Measurements from ENCODE around the gene B9D2. TPM values are rescaled to one million over a fixed set of nuclear protein-coding genes. Genes with fewer than 3 reads are reported as not detected.

The B9D2 gene
- total RNA-seq, 8 experiments from 2014 or later, result 4.6 to 15.3 (median 6.3) TPM

DNA sequence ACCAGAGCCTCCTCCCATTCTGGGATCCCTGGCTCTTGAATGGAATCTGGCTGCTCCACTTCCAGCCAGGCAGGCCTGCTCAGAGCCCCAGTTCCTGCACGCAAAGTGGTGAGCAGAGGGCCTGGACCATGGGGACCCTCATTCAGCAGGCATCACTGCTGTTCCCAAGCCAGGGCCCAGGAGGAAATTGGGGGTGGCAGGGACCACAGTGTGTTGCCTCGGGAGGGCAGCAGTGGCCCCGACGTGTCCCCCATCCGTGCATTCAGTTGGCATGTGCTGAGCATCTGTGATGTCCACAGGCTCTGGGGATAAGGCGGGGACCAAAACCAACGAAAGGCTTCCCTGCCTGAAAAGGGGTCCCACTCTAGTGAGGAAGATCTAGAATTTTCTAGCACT is 42.7 kb downstream of the B9D2 start:
- Histone ChIP-seq H3K4me3 (no peak overlapping the region), H3K27ac (peak overlapping the region in 1 of 2 donors; percentile 19), H3K4me1 (replicated peaks in 1 of 2) (peaks cover 39 to 48% of the 10 kb centered on the region in 2 donors)
- in situ Hi-C loops (cut with MboI; ENCODE audit: low pct_unique_long_range_greater_than_20kb in 2 of 9, low sequenced_read_pairs in 9 of 9, unreplicated experiment in 9 of 9), result no loop called here
- whole genome bisulfite sequencing, 10 experiments, result 73 to 100% (median 91%) methylated on average over 1 to 3 of the region's 7 CpGs; no CpG with 5 or more reads in 6 of the 10 experiments
- no peak for ATAC-seq (replicated peaks in 6 of 8)

DNA sequence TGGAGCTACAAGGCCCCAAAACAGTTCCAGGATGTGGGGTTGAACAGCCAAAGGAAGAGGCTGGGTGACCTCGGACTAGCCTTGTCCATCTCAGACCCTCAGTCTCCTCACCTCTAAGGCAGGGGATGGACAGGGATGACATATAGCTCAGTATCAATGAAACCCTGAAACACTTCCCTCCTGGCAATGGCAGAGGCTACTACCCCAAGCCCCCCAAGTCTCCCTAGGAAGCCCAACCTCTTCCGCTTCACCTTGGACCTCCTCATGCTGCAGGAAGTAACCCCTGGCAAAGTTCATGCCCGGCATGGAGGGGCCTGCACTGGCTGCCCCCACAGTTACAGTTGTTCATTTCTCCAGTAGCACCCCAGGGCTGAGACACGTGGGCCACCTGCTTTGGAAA is 43.4 kb downstream of the B9D2 start:
- no peak for ATAC-seq (replicated peaks in 6 of 8)
- H3K27ac ChIP-seq, result no peak overlapping the region
- in situ Hi-C loops (cut with MboI; ENCODE audit: low pct_unique_long_range_greater_than_20kb in 2 of 9, low sequenced_read_pairs in 9 of 9, unreplicated experiment in 9 of 9), result no loop called here
- H3K4me1 ChIP-seq (replicated peaks in 1 of 2), result peaks cover 37 to 41% of the 10 kb centered on the region in 2 donors
- no peak overlapping the region for H3K4me3 ChIP-seq
- 100% methylated on average over 1 of the region's 4 CpGs; no CpG with 5 or more reads in 9 of the 10 experiments for WGBS, 10 experiments

DNA sequence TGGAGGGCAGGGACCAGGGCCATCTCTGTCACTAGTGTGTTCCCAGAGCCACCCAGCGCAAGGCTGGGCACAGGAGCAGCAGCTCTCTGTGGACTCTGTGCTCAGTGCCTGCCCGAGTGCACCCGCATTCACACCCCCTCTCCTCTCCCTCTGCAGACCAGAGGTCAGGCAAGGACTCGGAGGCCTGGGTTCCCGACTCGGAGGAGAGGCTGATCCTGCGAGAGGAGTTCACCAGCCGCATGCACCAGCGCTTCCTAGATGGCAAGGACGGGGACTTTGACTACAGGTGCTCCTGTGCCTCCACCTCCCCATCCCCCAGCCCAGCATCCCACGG is 43.8 kb downstream of the B9D2 start:
- in situ Hi-C loops (cut with MboI; ENCODE audit: low pct_unique_long_range_greater_than_20kb in 2 of 9, low sequenced_read_pairs in 9 of 9, unreplicated experiment in 9 of 9), result no loop called here
- 73 to 100% (median 97%) methylated on average over 1 to 6 of the region's 11 CpGs; no CpG with 5 or more reads in 6 of the 10 experiments for WGBS, 10 experiments
- Histone ChIP-seq H3K4me3 (no peak overlapping the region), H3K4me1 (replicated peaks in 1 of 2) (peaks cover 34 to 37% of the 10 kb centered on the region in 2 donors), H3K27ac (no peak overlapping the region)
- no peak for ATAC-seq (replicated peaks in 6 of 8)

DNA sequence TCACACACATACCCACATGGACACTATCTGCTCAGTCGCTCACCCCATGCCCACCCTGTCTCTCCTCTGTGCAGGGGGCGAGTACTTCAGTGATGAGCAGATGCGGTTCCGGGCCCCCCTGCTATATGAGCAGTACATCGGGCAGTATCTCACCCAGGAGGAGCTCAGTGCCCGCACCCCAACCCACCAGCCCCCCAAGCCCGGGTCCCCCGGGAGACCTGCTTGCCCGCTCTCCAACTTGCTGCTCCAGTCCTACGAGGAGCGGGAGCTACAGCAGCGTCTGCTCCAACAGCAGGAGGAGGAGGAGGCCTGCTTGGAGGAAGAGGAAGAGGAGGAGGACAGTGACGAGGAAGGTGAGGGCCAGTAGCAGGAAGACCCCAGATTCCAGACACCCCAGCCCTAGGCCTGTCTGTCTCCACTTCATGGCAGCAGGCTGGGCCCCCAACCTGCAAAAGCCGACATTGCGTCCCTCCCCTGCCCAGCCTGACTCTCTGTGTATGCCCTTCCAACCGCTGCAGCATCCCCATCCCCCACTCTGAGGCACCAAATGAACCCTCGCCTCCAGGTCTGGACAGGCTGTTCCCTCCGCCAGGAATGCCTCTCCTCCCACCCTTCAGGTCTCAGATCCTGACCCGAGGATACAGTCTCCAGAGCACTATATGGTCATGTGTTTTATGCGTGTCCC is 44.3 kb downstream of the B9D2 start:
- Histone ChIP-seq H3K27ac (no peak overlapping the region), H3K4me1 (replicated peaks in 1 of 2) (peaks cover 29 to 32% of the 10 kb centered on the region in 2 donors), H3K4me3 (no peak overlapping the region)
- in situ Hi-C loops (cut with MboI; ENCODE audit: low pct_unique_long_range_greater_than_20kb in 2 of 9, low sequenced_read_pairs in 9 of 9, unreplicated experiment in 9 of 9), result no loop called here
- WGBS, 10 experiments, result 71 to 100% (median 90%) methylated on average over 1 to 8 of the region's 20 CpGs; no CpG with 5 or more reads in 5 of the 10 experiments
- no peak for ATAC-seq (replicated peaks in 6 of 8)

DNA sequence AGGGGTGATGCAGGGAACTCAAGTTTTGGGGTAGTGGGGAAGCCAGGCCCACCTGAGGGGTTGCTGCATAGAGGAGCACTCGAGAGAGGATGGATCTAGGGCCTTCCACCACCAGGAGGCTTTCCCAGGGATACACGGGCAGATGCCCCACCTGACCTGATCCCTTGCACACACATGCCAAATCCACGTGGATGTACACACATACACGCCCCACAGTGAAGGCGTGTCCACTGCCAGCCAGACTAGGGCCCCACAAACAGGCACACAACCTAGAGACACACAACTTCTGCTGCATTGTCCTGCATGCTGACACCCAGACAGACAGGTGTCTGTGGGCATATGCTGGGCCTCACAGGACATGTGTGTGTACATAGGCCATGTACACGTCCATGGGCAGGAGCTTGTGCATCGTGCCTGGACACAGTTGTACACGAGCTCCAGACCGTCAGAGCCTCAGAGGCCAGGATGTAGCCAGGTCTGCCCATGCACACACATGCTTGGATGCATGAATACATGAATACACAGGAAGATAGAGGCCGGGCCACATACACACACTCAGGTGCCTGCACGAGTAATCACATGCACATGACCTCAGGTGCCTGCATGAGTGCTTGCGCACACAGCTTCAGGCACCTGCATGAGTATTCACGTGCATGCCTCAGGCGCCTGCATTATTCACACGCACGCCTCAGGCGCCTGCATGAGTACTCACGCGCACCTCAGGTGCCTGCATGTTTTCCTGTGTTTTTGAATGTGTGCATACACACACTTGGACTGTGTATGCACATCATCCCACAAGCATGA is 45.1 kb downstream of the B9D2 start:
- 71 to 87% (median 82%) methylated on average over 1 to 11 of the region's 19 CpGs; no CpG with 5 or more reads in 4 of the 10 experiments for WGBS, 10 experiments
- Histone ChIP-seq H3K27ac (no peak overlapping the region), H3K4me1 (replicated peaks in 1 of 2) (peaks cover 21 to 25% of the 10 kb centered on the region in 2 donors), H3K4me3 (no peak overlapping the region)
- ATAC-seq (replicated peaks in 6 of 8), result peak in 1 of 8 experiments; percentile 16
- in situ Hi-C loops (cut with MboI; ENCODE audit: low pct_unique_long_range_greater_than_20kb in 2 of 9, low sequenced_read_pairs in 9 of 9, unreplicated experiment in 9 of 9), result no loop called here

DNA sequence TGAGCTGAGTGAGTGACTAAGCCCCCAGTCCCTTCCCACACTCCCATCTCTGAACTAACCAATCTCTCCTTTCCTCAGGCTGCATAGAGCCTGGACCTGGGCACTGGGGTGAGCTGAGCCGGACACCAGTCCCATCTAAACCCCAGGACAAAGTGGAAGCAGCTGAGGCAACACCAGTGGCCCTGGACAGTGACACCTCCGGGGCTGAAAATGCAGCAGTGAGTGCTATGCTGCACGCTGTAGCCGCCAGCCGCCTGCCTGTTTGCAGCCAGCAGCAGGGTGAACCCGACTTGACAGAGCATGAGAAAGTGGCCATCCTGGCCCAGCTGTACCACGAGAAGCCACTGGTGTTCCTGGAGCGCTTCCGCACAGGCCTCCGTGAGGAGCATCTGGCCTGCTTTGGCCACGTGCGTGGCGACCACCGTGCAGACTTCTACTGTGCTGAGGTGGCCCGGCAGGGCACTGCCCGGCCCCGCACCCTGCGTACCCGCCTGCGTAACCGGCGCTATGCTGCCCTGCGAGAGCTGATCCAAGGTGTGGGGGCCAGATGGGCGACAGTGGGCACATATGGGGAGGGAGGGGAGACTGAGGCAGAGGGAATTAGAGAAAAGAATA is 47.5 kb downstream of the B9D2 start:
- no peak for ATAC-seq (replicated peaks in 6 of 8)
- in situ Hi-C loops (cut with MboI; ENCODE audit: low pct_unique_long_range_greater_than_20kb in 2 of 9, low sequenced_read_pairs in 9 of 9, unreplicated experiment in 9 of 9), result no loop called here
- H3K4me1 ChIP-seq (replicated peaks in 1 of 2), result peaks cover under 1 to 3% of the 10 kb centered on the region in 2 donors
- no peak overlapping the region for H3K4me3 ChIP-seq
- 93 to 100% (median 100%) methylated on average over 2 to 9 of the region's 24 CpGs; no CpG with 5 or more reads in 5 of the 10 experiments for WGBS, 10 experiments
- H3K27ac ChIP-seq, result no peak overlapping the region

DNA sequence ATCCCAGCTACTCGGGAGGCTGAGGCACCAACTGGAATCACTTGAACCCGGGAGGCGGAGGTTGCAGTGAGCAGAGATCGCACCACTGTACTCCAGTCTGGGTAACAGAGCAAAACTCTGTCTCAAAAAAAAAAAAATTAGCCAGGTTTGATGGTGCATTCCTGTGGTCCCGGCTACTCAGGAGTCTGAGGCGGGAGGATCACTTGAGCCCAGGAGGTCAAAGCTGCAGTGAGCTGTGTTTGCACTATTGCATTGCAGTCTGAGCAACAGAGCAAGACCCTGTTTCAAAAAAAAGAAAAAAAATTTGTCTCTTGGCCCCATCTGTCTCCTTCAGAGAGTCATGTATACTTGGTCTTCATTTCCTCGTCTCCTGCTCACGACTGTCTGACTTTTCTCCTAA is 52.3 kb downstream of the B9D2 start:
- in situ Hi-C loops (cut with MboI; ENCODE audit: low pct_unique_long_range_greater_than_20kb in 2 of 9, low sequenced_read_pairs in 9 of 9, unreplicated experiment in 9 of 9), result no loop called here
- H3K27ac ChIP-seq, result no peak overlapping the region
- 66 to 100% (median 94%) methylated on average over 2 to 7 of the region's 8 CpGs; no CpG with 5 or more reads in 2 of the 10 experiments for WGBS, 10 experiments
- H3K4me3 ChIP-seq, result no peak overlapping the region
- peaks cover 16 to 22% of the 10 kb centered on the region in 2 donors for H3K4me1 ChIP-seq (replicated peaks in 1 of 2)
- ATAC-seq (replicated peaks in 6 of 8), result no peak

DNA sequence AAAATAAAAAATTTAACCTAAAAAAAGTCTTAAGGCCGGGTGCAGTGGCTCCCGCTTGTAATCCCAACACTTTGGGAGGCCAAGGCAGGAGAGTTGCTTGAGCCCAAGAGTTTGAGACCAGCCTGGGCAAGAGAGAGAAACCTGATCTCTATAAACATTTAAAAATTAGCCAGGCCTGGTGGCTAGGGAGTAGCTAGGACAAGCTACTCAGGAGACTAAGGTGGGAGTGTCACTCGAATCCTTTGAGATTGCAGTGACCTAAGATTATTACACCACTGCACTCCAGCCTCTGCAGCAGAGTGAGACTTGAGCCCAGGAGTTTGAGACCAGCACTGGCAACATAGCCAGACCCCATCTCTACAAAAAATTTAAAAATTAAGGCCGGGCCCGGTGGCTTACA is 52.9 kb downstream of the B9D2 start:
- H3K27ac ChIP-seq, result peak overlapping the region in 1 of 2 donors; percentile 95
- peaks cover 16 to 22% of the 10 kb centered on the region in 2 donors for H3K4me1 ChIP-seq (replicated peaks in 1 of 2)
- in situ Hi-C loops (cut with MboI; ENCODE audit: low pct_unique_long_range_greater_than_20kb in 2 of 9, low sequenced_read_pairs in 9 of 9, unreplicated experiment in 9 of 9), result no loop called here
- peak overlapping the region; percentile 58 to 95 (median 85) for H3K4me3 ChIP-seq
- WGBS, 10 experiments, result 0 to 64% (median 20%) methylated on average over 1 to 5 of the region's 5 CpGs; no CpG with 5 or more reads in 3 of the 10 experiments
- ATAC-seq (replicated peaks in 6 of 8), result no peak

DNA sequence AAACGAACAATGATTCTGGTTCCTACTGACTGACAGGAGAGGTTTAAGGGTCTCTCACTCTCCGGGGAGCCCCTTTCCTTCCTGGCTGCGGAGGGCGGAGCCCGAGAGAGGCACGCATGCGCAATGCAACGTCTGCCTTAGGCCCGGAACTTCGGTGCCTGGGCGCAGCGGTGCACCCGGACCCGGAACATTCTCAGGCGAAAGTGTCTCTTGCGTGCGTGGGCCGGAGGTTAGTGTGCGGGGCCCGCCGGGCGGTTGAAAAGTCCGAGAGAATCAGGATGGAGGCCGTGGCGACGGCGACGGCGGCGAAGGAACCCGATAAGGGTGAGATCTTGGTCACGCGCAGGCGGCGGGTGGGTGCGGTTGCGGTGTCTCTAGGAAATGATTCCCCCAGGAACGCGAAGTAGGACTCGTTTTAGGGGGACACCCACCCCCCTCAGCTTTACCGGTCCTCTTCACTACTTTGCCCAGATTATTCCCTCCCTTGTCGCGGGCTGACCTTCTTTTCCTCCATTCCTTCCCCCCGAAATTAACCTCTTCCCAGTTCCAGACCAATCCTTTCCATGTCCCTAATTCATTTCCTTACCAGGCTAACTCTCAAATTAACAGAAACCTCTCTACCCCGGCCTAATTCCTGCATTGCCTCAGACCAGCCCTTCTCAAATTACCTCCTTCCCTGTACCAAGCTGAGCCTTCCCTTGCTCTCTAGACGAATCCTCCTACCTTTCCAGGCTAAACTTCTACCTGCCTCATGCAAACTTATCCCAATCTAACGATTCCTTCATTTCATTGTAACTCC is 53.7 kb downstream of the B9D2 start, which contains the start of gene CCDC97:
CCDC97 (plus strand) TSS at position 140 of the 799 bp plus-strand sequence; CDS start at position 279, 139 bp downstream.
- peak within 1 kb of the TSS; percentile 95 for H3K27ac ChIP-seq
- H3K4me3 ChIP-seq, result peak within 1 kb of the TSS; percentile 58 to 95 (median 85)
- peak; percentile 66 to 91 (median 85) for ATAC-seq (replicated peaks in 6 of 8)
- in situ Hi-C loops (cut with MboI; ENCODE audit: low pct_unique_long_range_greater_than_20kb in 2 of 9, low sequenced_read_pairs in 9 of 9, unreplicated experiment in 9 of 9), result no loop called here
- peaks cover 16 to 22% of the 10 kb centered on the region in 2 donors for H3K4me1 ChIP-seq (replicated peaks in 1 of 2)
- 0 to 4% (median 1%) methylated on average over 5 to 35 of the region's 47 CpGs for WGBS, 10 experiments

DNA sequence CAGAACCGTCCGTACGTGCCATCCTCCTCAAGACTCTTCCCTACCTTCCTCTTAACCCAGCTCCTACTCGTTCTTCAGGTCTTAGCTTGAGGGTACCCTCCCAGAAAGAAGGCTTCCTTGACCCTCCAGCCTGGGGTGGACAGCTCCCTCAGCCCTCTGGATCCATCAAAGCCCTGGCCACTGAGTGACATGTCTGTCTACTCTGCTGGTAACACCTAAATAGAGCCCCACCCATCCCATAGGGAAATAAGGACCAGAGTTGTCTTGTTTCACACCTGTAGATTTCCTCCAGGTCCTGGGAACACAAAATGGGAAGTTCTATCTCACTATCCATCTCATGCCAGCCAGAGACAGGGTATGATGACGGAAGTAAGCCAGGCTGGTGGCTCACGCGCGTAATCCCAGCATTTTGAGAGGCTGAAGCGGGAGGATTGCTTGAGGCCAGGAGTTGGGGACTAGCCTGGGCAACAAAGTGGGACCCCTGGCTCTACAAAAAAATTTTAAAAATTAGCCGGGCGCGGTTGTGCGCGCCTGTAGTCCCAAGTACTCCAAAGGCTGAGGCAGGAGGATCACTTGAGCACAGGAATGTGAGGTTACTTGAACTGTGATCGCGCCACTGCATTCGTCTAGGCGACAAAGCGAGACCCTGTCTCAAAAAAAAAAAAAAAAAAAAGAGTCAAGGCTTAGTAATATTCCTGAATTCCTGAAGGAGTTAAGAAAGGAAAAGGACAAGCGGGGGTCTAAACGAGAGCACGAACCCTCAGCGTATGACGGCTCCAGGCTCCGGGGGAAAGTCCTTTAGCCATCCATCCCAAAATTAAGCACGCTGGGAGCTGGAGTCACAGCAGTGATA is 54.5 kb downstream of the B9D2 start:
- ATAC-seq (replicated peaks in 6 of 8), result peak in 6 of 8 experiments; percentile 0 to 16 (median 9)
- Histone ChIP-seq H3K4me1 (replicated peaks in 1 of 2) (peaks cover 16 to 22% of the 10 kb centered on the region in 2 donors), H3K4me3 (peak overlapping the region; percentile 58 to 95 (median 85)), H3K27ac (peak overlapping the region; percentile 95)
- in situ Hi-C loops (cut with MboI; ENCODE audit: low pct_unique_long_range_greater_than_20kb in 2 of 9, low sequenced_read_pairs in 9 of 9, unreplicated experiment in 9 of 9), result no loop called here
- 0 to 75% (median 19%) methylated on average over 4 to 20 of the region's 26 CpGs; no CpG with 5 or more reads in 2 of the 10 experiments for WGBS, 10 experiments

DNA sequence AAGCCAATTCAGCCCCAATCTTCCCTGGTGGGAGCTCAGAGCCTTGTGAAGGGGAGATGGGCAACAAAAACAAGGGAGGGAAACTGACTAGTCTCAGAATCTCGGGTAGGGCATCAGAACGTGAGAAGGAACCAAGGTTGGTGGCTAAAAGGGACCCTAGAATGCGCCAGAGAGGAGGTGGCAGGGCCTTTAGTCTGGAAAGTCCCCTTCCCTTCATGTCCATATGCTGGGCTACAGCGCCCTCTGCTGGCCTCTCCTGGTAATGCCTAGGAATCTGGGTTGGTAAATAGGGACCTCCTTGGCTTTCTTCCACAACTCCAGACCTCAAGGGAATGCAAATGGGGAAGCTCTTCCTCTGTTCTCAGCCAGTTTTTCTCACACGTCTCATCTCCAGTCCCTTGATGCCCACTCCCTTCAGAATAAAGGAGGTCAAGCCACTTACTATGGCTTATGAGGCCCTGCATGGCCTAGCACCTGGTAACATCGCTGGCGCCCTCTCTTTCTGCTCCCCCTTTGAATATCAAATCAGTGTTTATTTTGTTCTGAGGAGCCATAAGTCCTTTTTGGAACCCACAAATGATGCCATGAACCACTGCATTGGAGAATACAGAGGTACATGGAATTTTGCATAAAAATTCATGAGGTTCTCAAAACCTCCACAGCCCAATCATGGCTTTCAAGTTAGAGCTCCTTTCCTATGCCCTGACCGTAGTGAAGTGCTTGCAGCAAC is 55.3 kb downstream of the B9D2 start:
- ATAC-seq (replicated peaks in 6 of 8), result peak; percentile 35 to 62 (median 52)
- in situ Hi-C loops (cut with MboI; ENCODE audit: low pct_unique_long_range_greater_than_20kb in 2 of 9, low sequenced_read_pairs in 9 of 9, unreplicated experiment in 9 of 9), result no loop called here
- WGBS, 10 experiments, result 0 to 58% (median 20%) methylated on average over 3 to 6 of the region's 8 CpGs; no CpG with 5 or more reads in 2 of the 10 experiments
- H3K27ac ChIP-seq, result peak overlapping the region in 1 of 2 donors; percentile 68
- no peak overlapping the region for H3K4me3 ChIP-seq
- H3K4me1 ChIP-seq (replicated peaks in 1 of 2), result peaks cover 16 to 22% of the 10 kb centered on the region in 2 donors

Measured in motor neuron (in vitro differentiated cells).